Measurements from ENCODE around the gene METTL17. TPM values are rescaled to one million over a fixed set of nuclear protein-coding genes. Genes with fewer than 3 reads are reported as not detected.

METTL17 gene
- total RNA-seq, 1 donor from 2014 or later, result 49.0 TPM

GRCh38 chr14:21025371-21026273 lies 35.8 kb downstream of the METTL17 start:
- Histone ChIP-seq H3K79me2 (ENCODE audit: insufficient read depth, low read length) (no peaks in the 10 kb centered on the region), H3K9ac (ENCODE audit: low read length) (peak overlapping the region; percentile 5), H3K4me1 (ENCODE audit: insufficient read depth, low read length) (peaks cover 7% of the 10 kb centered on the region), H3K9me3 (ENCODE audit: insufficient read depth, low read depth, low read length) (no peaks in the 10 kb centered on the region), H3K4me3 (ENCODE audit: insufficient read depth, low read depth, low read length) (peak overlapping the region; percentile 48), H3K36me3 (ENCODE audit: insufficient read depth, low read length) (no peaks in the 10 kb centered on the region), H4K20me1 (ENCODE audit: insufficient read depth, low read length) (no peaks in the 10 kb centered on the region), H3K27ac (ENCODE audit: low read depth, low read length) (no peak overlapping the region), H2AFZ (ENCODE audit: low read depth, low read length) (peak overlapping the region; percentile 81), H3K27me3 (ENCODE audit: insufficient read depth, low read length) (peaks cover 23% of the 10 kb centered on the region), H3K4me2 (ENCODE audit: low read length) (peak overlapping the region; percentile 81)
- Mint-ChIP-seq H3K27me3 (ENCODE audit: low read depth, unreplicated experiment) (peaks cover 40% of the 10 kb centered on the region), H3K4me1 (ENCODE audit: low read depth, unreplicated experiment) (peaks cover 13% of the 10 kb centered on the region), H3K4me3 (ENCODE audit: unreplicated experiment) (peak overlapping the region; percentile 88), H3K36me3 (ENCODE audit: low read depth, unreplicated experiment) (peaks cover 6% of the 10 kb centered on the region), H3K27ac (ENCODE audit: unreplicated experiment) (no peak overlapping the region), H3K9me3 (ENCODE audit: unreplicated experiment) (peaks cover 7% of the 10 kb centered on the region)
- FAIRE-seq (no peak), DNase-seq (ENCODE audit: low read depth) (no peak)
- no peak for TF ChIP-seq EZH2 (IDR thresholded peaks at IDR 0.05; ENCODE audit: insufficient read depth, low read length)

GRCh38 chr14:21026274-21026987 lies 36.7 kb downstream of the METTL17 start:
- Mint-ChIP-seq H3K27ac (ENCODE audit: unreplicated experiment) (no peak overlapping the region), H3K4me1 (ENCODE audit: low read depth, unreplicated experiment) (peaks cover 13% of the 10 kb centered on the region), H3K36me3 (ENCODE audit: low read depth, unreplicated experiment) (peaks cover 4% of the 10 kb centered on the region), H3K9me3 (ENCODE audit: unreplicated experiment) (peaks cover 5% of the 10 kb centered on the region), H3K27me3 (ENCODE audit: low read depth, unreplicated experiment) (peaks cover 42% of the 10 kb centered on the region), H3K4me3 (ENCODE audit: unreplicated experiment) (peak overlapping the region; percentile 59)
- TF ChIP-seq EZH2 (IDR thresholded peaks at IDR 0.05; ENCODE audit: insufficient read depth, low read length), result no peak
- Histone ChIP-seq H4K20me1 (ENCODE audit: insufficient read depth, low read length) (no peaks in the 10 kb centered on the region), H3K4me1 (ENCODE audit: insufficient read depth, low read length) (peaks cover 7% of the 10 kb centered on the region), H3K4me3 (ENCODE audit: insufficient read depth, low read depth, low read length) (no peak overlapping the region), H2AFZ (ENCODE audit: low read depth, low read length) (no peak overlapping the region), H3K9me3 (ENCODE audit: insufficient read depth, low read depth, low read length) (no peaks in the 10 kb centered on the region), H3K27ac (ENCODE audit: low read depth, low read length) (no peak overlapping the region), H3K9ac (ENCODE audit: low read length) (no peak overlapping the region), H3K27me3 (ENCODE audit: insufficient read depth, low read length) (peaks cover 23% of the 10 kb centered on the region), H3K36me3 (ENCODE audit: insufficient read depth, low read length) (no peaks in the 10 kb centered on the region), H3K4me2 (ENCODE audit: low read length) (no peak overlapping the region), H3K79me2 (ENCODE audit: insufficient read depth, low read length) (no peaks in the 10 kb centered on the region)
- FAIRE-seq (no peak), DNase-seq (ENCODE audit: low read depth) (no peak)

GRCh38 chr14:21026988-21027315 lies 37.2 kb downstream of the METTL17 start:
- Histone ChIP-seq H3K4me2 (ENCODE audit: low read length) (no peak overlapping the region), H3K79me2 (ENCODE audit: insufficient read depth, low read length) (no peaks in the 10 kb centered on the region), H3K4me3 (ENCODE audit: insufficient read depth, low read depth, low read length) (no peak overlapping the region), H2AFZ (ENCODE audit: low read depth, low read length) (no peak overlapping the region), H4K20me1 (ENCODE audit: insufficient read depth, low read length) (no peaks in the 10 kb centered on the region), H3K9me3 (ENCODE audit: insufficient read depth, low read depth, low read length) (no peaks in the 10 kb centered on the region), H3K36me3 (ENCODE audit: insufficient read depth, low read length) (no peaks in the 10 kb centered on the region), H3K27ac (ENCODE audit: low read depth, low read length) (no peak overlapping the region), H3K27me3 (ENCODE audit: insufficient read depth, low read length) (peaks cover 20% of the 10 kb centered on the region), H3K4me1 (ENCODE audit: insufficient read depth, low read length) (peaks cover 7% of the 10 kb centered on the region), H3K9ac (ENCODE audit: low read length) (no peak overlapping the region)
- no peak for DNase-seq (ENCODE audit: low read depth)
- TF ChIP-seq EZH2 (IDR thresholded peaks at IDR 0.05; ENCODE audit: insufficient read depth, low read length), result no peak
- TF ChIP-seq CTCF (IDR thresholded peaks at IDR 0.05; ENCODE audit: insufficient read depth, low read depth, low read length), result no peak
- Mint-ChIP-seq H3K4me3 (ENCODE audit: unreplicated experiment) (no peak overlapping the region), H3K9me3 (ENCODE audit: unreplicated experiment) (peaks cover 6% of the 10 kb centered on the region), H3K4me1 (ENCODE audit: low read depth, unreplicated experiment) (peaks cover 13% of the 10 kb centered on the region), H3K27ac (ENCODE audit: unreplicated experiment) (no peak overlapping the region), H3K27me3 (ENCODE audit: low read depth, unreplicated experiment) (peaks cover 43% of the 10 kb centered on the region), H3K36me3 (ENCODE audit: low read depth, unreplicated experiment) (peaks cover 3% of the 10 kb centered on the region)
- no peak for FAIRE-seq

Measured in astrocyte (in vitro differentiated cells and primary cell).